Measurements from ENCODE around the gene PET100.

GRCh38 chr19:7670790-7671189 lies 41.2 kb downstream of the PET100 start:
- TF ChIP-seq CTCF (IDR thresholded peaks at IDR 0.05 in 2 of 3, conservative IDR thresholded peaks at IDR 0.05 in 1 of 3; ENCODE audit: control insufficient read depth in 2 of 3, extremely low read depth in 1 of 3, insufficient read depth in 1 of 3, low read depth in 3 of 3, low read length in 3 of 3) (no peak), ATF2 (IDR thresholded peaks at IDR 0.05; ENCODE audit: low read length) (no peak), BACH1 (IDR thresholded peaks at IDR 0.05; ENCODE audit: borderline replicate concordance) (no peak), MYC (IDR thresholded peaks at IDR 0.05; ENCODE audit: insufficient read depth, insufficient read length, insufficient replicate concordance, low read length, severe bottlenecking) (no peak), SMC3 (IDR thresholded peaks at IDR 0.05; ENCODE audit: borderline replicate concordance, low read length) (no peak), PAX8 (IDR thresholded peaks at IDR 0.05) (no peak), POU2F2 (IDR thresholded peaks at IDR 0.05; ENCODE audit: borderline replicate concordance, low read depth, low read length) (no peak), ELK1 (IDR thresholded peaks at IDR 0.05; ENCODE audit: low read depth, low read length) (no peak), JUNB (IDR thresholded peaks at IDR 0.05) (no peak), SUZ12 (IDR thresholded peaks at IDR 0.05; ENCODE audit: unreplicated experiment) (no peak), POLR2A (IDR thresholded peaks at IDR 0.05; ENCODE audit: low read depth, low read length) (no peak), POLR2AphosphoS5 (IDR thresholded peaks at IDR 0.05; ENCODE audit: low read length) (no peak), BHLHE40 (IDR thresholded peaks at IDR 0.05; ENCODE audit: borderline replicate concordance in 1 of 2, low read depth in 2 of 2, low read length in 1 of 2) (no peak)
- TF ChIP-seq, protein P1, sequence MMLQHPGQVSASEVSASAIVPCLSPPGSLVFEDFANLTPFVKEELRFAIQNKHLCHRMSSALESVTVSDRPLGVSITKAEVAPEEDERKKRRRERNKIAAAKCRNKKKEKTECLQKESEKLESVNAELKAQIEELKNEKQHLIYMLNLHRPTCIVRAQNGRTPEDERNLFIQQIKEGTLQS (IDR thresholded peaks at IDR 0.05; ENCODE audit: borderline replicate concordance, extremely low read depth, low read depth, low read length), result no peak

Data from GM12878 (cell line).